B cell (primary cell): Measurements from ENCODE around the gene PCNX3.

ENCODE experiments used
- CTCF ChIP-seq: fragments of 200-600 bp; IDR thresholded peaks from one replicate; pipeline ENCODE4 v1.8.0; 2022; ENCODE audit warnings: antibody characterized with exemption, mild to moderate bottlenecking
- EZH2 ChIP-seq: IDR thresholded peaks from 2 replicates; pipeline ENCODE4 v1.6.1; 2012; ENCODE audit warnings: borderline replicate concordance, low read depth, mild to moderate bottlenecking, moderate library complexity, low read length; ENCODE audit not compliant: insufficient read depth, poor library complexity, severe bottlenecking

- TF ChIP-seq EZH2 (no peak), CTCF (no peak)
These were observed 35.4 kb upstream of the PCNX3 start for GRCh38 chr11:65580031-65580692.
